SK-N-SH treated with all-trans-retinoic acid at 6 μM for 48 hours (cell line): Measurements from ENCODE around the gene RECK.

Source experiments
- ESRRG ChIP-seq: fragments of 250-450 bp; sonication (Bioruptor Pico); IDR thresholded peaks from 2 replicates; pipeline ENCODE4 v1.6.1; 2021; ENCODE audit warnings: mild to moderate bottlenecking
- OSR1 ChIP-seq: fragments of 250-450 bp; sonication (Bioruptor Pico); IDR thresholded peaks from 2 replicates; pipeline ENCODE4 v1.8.0; 2022; ENCODE audit warnings: moderate library complexity, mild to moderate bottlenecking, inconsistent platforms
- RARB ChIP-seq: fragments of 250-450 bp; sonication (Bioruptor Pico); IDR thresholded peaks from 2 replicates; pipeline ENCODE4 v1.8.0; 2021; ENCODE audit warnings: mild to moderate bottlenecking, moderate library complexity
- TCF4 ChIP-seq: fragments of 250-450 bp; sonication (Bioruptor Pico); IDR thresholded peaks from 2 replicates; pipeline ENCODE4 v1.8.0; 2021; ENCODE audit warnings: mild to moderate bottlenecking, moderate library complexity, borderline replicate concordance
- ZC3H10 ChIP-seq: fragments of 250-450 bp; sonication (Bioruptor Pico); IDR thresholded peaks from 2 replicates; pipeline ENCODE4 v1.5.1; 2021; ENCODE audit warnings: mild to moderate bottlenecking, moderate library complexity
- ZFP30 ChIP-seq: fragments of 450-650 bp; formaldehyde crosslinking; IDR thresholded peaks from 2 replicates; pipeline ENCODE4 v1.5.0; 2022; ENCODE audit warnings: mild to moderate bottlenecking, moderate library complexity
- ZNF8 ChIP-seq: fragments of 450-650 bp; formaldehyde crosslinking; IDR thresholded peaks from 2 replicates; pipeline ENCODE4 v1.5.0; 2020; ENCODE audit warnings: mild to moderate bottlenecking, moderate library complexity
- TF ChIP-seq, protein P1 (sequence below): fragments of 250-450 bp; sonication (Bioruptor Pico); IDR thresholded peaks from 2 replicates; pipeline ENCODE4 v1.8.0; 2020; ENCODE audit warnings: mild to moderate bottlenecking, moderate library complexity, borderline replicate concordance
- TF ChIP-seq, protein P2 (sequence below): fragments of 250-450 bp; sonication (Bioruptor Pico); IDR thresholded peaks from 2 replicates; pipeline ENCODE4 v1.5.1; 2020; ENCODE audit warnings: low read depth, mild to moderate bottlenecking, moderate library complexity

GRCh38 chr9:36036253-36036779 is 397 bp upstream of the RECK start:
- TF ChIP-seq, protein P1, sequence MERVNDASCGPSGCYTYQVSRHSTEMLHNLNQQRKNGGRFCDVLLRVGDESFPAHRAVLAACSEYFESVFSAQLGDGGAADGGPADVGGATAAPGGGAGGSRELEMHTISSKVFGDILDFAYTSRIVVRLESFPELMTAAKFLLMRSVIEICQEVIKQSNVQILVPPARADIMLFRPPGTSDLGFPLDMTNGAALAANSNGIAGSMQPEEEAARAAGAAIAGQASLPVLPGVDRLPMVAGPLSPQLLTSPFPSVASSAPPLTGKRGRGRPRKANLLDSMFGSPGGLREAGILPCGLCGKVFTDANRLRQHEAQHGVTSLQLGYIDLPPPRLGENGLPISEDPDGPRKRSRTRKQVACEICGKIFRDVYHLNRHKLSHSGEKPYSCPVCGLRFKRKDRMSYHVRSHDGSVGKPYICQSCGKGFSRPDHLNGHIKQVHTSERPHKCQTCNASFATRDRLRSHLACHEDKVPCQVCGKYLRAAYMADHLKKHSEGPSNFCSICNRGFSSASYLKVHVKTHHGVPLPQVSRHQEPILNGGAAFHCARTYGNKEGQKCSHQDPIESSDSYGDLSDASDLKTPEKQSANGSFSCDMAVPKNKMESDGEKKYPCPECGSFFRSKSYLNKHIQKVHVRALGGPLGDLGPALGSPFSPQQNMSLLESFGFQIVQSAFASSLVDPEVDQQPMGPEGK (CRISPR knock-in tag), result no peak
- TF ChIP-seq ESRRG (CRISPR knock-in tag) (no peak), ZFP30 (no peak), TCF4 (no peak), OSR1 (CRISPR knock-in tag) (no peak), ZNF8 (CRISPR knock-in tag) (no peak), RARB (CRISPR knock-in tag) (no peak), ZC3H10 (CRISPR knock-in tag) (no peak)
- TF ChIP-seq, protein P2, sequence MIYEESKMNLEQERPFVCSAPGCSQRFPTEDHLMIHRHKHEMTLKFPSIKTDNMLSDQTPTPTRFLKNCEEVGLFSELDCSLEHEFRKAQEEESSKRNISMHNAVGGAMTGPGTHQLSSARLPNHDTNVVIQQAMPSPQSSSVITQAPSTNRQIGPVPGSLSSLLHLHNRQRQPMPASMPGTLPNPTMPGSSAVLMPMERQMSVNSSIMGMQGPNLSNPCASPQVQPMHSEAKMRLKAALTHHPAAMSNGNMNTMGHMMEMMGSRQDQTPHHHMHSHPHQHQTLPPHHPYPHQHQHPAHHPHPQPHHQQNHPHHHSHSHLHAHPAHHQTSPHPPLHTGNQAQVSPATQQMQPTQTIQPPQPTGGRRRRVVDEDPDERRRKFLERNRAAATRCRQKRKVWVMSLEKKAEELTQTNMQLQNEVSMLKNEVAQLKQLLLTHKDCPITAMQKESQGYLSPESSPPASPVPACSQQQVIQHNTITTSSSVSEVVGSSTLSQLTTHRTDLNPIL (CRISPR knock-in tag), result no peak
